ENCODE data around the gene CDC7.

DNA sequence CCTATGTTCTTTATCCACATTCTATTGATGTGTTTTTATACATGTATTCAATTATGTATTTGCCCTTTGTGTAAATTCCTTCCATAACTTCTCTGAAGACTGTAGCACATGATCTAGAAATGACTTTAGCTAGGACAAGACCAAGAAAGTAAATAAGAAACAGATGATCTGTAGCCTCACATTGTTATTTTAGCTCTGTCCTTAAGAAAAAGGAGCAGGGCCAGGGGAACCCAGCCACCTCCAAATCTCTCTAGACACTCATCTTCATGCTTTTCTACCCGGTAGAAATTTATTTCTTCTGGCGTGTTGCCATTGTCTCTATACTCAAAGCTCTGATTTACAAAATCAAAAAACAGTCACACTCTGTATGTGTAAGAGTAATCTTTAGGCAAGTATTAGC lies 27.1 kb downstream of the CDC7 start:
- TF ChIP-seq CTCF (IDR thresholded peaks at IDR 0.05; ENCODE audit: low read depth, low read length) = no peak
- TF ChIP-seq EZH2phosphoT487 (IDR thresholded peaks at IDR 0.05; ENCODE audit: low read depth) = no peak
